ENCODE measurements around the gene EIF3I. TPM values are rescaled to one million over a fixed set of nuclear protein-coding genes. Genes with fewer than 3 reads are reported as not detected.

Gene EIF3I
- total RNA-seq, 4 donors from 2014 or later: 128 to 189 (median 169) TPM

GRCh38 chr1:32263744-32264143 is 41.5 kb downstream of the EIF3I start:
- no peak for DNase-seq (ENCODE audit: low spot score in 2 of 2)
- WGBS, 2 donors: 87 to 93% methylated on average over 4 of the region's 4 CpGs
- intact Hi-C loops (cut with DNase I; ENCODE audit: low total_unique reads): no loop called here
- no peak overlapping the region for H3K4me3 ChIP-seq (ENCODE audit: low read depth, poor library complexity, severe bottlenecking)
- TF ChIP-seq CTCF (IDR thresholded peaks at IDR 0.05) (no peak), POLR2A (IDR thresholded peaks at IDR 0.05) (no peak)

GRCh38 chr1:32265846-32266245 is 43.6 kb downstream of the EIF3I start:
- DNase-seq (ENCODE audit: low spot score in 2 of 2): no peak
- no peak overlapping the region for H3K4me3 ChIP-seq (ENCODE audit: low read depth, poor library complexity, severe bottlenecking)
- no peak for TF ChIP-seq CTCF (IDR thresholded peaks at IDR 0.05)
- no peak for TF ChIP-seq POLR2A (IDR thresholded peaks at IDR 0.05)
- intact Hi-C loops (cut with DNase I; ENCODE audit: low total_unique reads): no loop called here
- 95 to 99% methylated on average over 9 of the region's 9 CpGs for WGBS, 2 donors

DNA sequence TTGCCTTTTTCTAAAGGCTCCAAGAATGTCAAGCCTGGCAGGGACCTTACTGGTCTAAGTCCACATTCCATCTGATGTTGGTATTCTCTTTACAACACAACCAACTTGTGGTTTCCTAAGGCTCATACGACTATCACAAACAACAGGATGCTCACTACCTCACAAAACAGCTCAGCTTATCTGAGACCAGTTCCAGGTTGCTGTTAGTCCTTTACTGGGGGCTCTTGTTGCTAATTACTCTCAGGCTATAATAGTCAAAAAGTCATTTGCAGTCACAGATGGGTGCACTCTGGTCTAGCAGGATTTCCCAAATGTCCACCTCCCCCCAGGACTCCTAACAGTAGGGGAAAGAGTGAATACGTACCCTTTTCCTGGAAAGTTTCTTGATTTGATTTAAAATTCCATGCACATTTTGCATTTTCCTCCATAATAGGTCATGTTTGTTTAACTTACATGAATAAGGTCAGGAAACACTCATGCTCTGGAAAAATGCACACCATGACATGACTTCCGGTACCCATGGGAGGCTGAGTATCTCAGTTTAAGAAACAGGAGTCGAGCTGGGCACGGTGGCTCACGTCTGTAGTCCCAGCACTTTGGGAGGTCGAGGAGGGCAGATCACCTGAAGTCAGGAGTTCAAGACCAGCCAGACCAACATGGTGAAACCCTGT is 44.8 kb downstream of the EIF3I start:
- intact Hi-C loops (cut with DNase I; ENCODE audit: low total_unique reads): no loop called here
- 64 to 76% methylated on average over 7 of the region's 7 CpGs for WGBS, 2 donors
- no peak for TF ChIP-seq POLR2A (IDR thresholded peaks at IDR 0.05)
- no peak for TF ChIP-seq CTCF (IDR thresholded peaks at IDR 0.05)
- H3K4me3 ChIP-seq (ENCODE audit: low read depth, poor library complexity, severe bottlenecking): no peak overlapping the region
- no peak for DNase-seq (ENCODE audit: low spot score in 2 of 2)

DNA sequence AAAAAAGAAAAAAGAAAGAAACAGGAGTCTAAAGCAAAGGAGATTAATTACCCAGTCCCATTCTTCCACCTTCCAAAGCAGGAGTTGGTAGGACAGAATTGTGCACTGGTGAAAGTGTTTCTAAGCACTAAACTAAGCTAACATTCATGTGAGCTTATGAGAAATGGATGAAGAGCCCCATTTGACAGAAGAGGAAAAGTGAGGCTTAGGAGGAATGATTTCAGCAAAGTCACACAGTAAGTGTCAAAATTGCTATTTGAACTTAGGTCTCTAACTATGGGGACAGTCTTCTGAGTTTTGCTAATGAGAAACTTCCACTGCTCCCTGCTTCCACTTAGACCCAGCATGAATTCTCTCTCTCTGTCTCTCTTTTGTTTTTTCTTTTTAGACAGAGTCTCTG is 47.5 kb downstream of the EIF3I start:
- intact Hi-C loops (cut with DNase I; ENCODE audit: low total_unique reads): no loop called here
- no peak for DNase-seq (ENCODE audit: low spot score in 2 of 2)
- H3K4me3 ChIP-seq (ENCODE audit: low read depth, poor library complexity, severe bottlenecking): no peak overlapping the region
- TF ChIP-seq POLR2A (IDR thresholded peaks at IDR 0.05): no peak
- TF ChIP-seq CTCF (IDR thresholded peaks at IDR 0.05): no peak

DNA sequence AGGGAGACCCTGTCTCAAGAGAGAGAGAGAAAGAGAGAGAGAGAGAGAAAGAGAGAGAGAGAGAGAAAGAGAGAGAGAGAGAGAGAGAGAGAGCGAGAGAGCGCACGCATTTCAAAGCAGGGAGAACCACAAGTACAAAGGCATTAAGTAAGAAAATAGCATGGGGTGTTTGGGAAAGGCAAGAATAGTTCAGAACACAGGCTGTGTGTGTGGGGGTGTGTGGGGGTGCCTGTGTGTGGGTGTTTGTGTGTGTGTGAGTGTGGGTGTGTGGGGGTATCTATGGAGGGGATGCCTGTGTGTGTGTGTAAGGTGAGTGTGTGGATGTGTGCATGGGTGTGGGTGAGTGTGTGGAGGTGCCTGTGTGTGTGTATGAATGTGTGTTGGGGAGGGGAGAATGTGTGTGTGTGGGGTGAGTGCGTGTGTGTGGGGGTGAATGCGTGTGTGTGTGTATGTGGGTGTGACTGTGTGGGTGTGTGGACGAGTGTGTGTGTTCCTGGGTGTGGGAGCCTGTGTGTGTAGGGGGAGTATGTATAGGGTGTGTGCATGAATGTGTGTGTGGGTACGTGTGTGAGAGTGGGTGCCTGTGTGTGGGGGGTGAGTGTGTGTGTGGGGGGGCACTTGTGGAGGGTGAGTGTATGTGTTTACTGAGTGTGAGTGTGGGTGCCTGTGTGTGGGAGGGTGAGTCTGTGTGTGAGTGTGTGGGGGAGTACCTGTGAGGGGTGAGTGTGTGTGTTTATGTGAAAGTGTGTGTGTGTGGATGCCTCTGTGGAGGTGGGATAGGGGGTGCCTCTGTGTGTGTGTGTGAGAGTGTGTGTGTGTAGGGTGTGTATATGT is 50.6 kb downstream of the EIF3I start:
- TF ChIP-seq POLR2A (IDR thresholded peaks at IDR 0.05) (no peak), CTCF (IDR thresholded peaks at IDR 0.05) (no peak)
- intact Hi-C loops (cut with DNase I; ENCODE audit: low total_unique reads): no loop called here
- DNase-seq (ENCODE audit: low spot score in 2 of 2): no peak
- 57 to 64% methylated on average over 7 of the region's 7 CpGs for WGBS, 2 donors
- H3K4me3 ChIP-seq (ENCODE audit: low read depth, poor library complexity, severe bottlenecking): no peak overlapping the region

Data from lower leg skin (tissue), 4 donors.